Pancreas (tissue), 10 donors: Measurements from ENCODE around the gene DNAI1. TPM values are rescaled to one million over a fixed set of nuclear protein-coding genes. Genes with fewer than 3 reads are reported as not detected.

Experiments used
- ATAC-seq, 4 donors: fragments of 200-7000 bp; cut with Tn5 transposase; one replicate each; pipeline versions ENCODE4 v1.8.0 to v1.9.1; 2020; ENCODE audit warnings: mild to moderate bottlenecking in 4 of 4, moderate library complexity in 4 of 4
- DNase-seq, 6 donors: peaks; one replicate each; pipeline ENCODE4 v3.0.0-alpha.2; 2020
- FAIRE-seq: peaks from 2 replicates; lab custom pipeline; 2012; peaks lifted over from hg19 to GRCh38; lab: Jason Lieb, UNC
- H3K27ac ChIP-seq, 4 donors: fragments of 200-600 bp; sonication (generic); 1 replicate in 3 of 4; 2 replicates in 1 of 4; pipeline versions ENCODE4 v1.5.0 to v1.8.0; 2020
- H3K27me3 ChIP-seq, 4 donors: fragments of 200-600 bp; one replicate each; pipeline ENCODE4 v1.8.0; 2021
- H3K36me3 ChIP-seq, 3 donors: fragments of 200-600 bp; sonication (generic) in 1 of 3; one replicate each; pipeline versions ENCODE4 v1.5.0 to v1.8.0; 2020 to 2021
- H3K4me1 ChIP-seq, 3 donors: fragments of 200-600 bp; one replicate each; pipeline ENCODE4 v1.8.0; 2021
- H3K4me3 ChIP-seq, 4 donors: fragments of 200-600 bp; sonication (generic) in 2 of 4; one replicate each; pipeline versions ENCODE4 v1.5.0 to v1.8.0; 2020 to 2021
- H3K9me3 ChIP-seq, 4 donors: fragments of 200-600 bp; one replicate each; pipeline ENCODE4 v1.8.0; 2021
- CTCF ChIP-seq, 4 donors: fragments of 200-600 bp; sonication (generic) in 3 of 4; IDR thresholded peaks; one replicate each; pipeline versions ENCODE4 v1.5.0 to v1.8.0; 2021; ENCODE audit warnings: antibody characterized with exemption in 4 of 4
- WGBS, 2 donors: extraction: QIAGEN DNeasy Blood & Tissue Kit; methylation state at CpG; one replicate each; pipeline ENCODE4 v1.1.7; 2013; 5-methylcytosine and 5-hydroxymethylcytosine counted together
- intact Hi-C, 3 donors: fragments of 100-400 bp; cut with DNase I; formaldehyde crosslinking; loops; one replicate each; pipeline versions ENCODE4 v1.11.1 to v1.14.2; 2022
- polyA plus RNA-seq, 2 donors: library from polyadenylated mRNA; stranded (reverse); fragments of 200-250 nt; gene quantifications; one replicate each; pipeline ENCODE4 v1.2.3, GENCODE V29; 2013
- total RNA-seq, 6 donors: library from RNA; stranded (reverse); fragmentation: NEBNext Ultra II Directional in 4 of 6; extraction: Animal tissue kit (Norgen Biotek cat#: 25700) in 4 of 6; gene quantifications; one replicate each; pipeline versions ENCODE4 v1.2.1 to v1.2.4, GENCODE V29; 2021 to 2023
- donor health status: healthy with polysubstance abuse.
- donor health status: DM: no; HTN: no; CAD: no; lungs with moderate emphysema.
- donor health status: DM: no; HTN: no; CAD: no.
- donor health status: control.
- donor health status: control.
- donor health status: Bipolar disorder and iron deficiency.
- donor health status: DM: yes; HTN: yes; CAD: no.
- donor health status: DM: no; HTN: no; CAD: no.
- donor health status: DM: no; HTN: no; CAD: no.
- donor health status: DM: yes; HTN: yes; CAD: no.

DNAI1 gene
- total and polyA plus RNA-seq, 8 donors: 0.16 to 5.0 (median 0.49) TPM

GRCh38 chr9:34499076-34499475, 40.5 kb downstream of the DNAI1 start:
- H3K4me1 ChIP-seq: no peaks in the 10 kb centered on the region
- H3K4me3 ChIP-seq: no peak overlapping the region
- no peaks in the 10 kb centered on the region for H3K9me3 ChIP-seq
- H3K36me3 ChIP-seq: no peaks in the 10 kb centered on the region
- intact Hi-C loops: loop anchor here in 1 of 3 donors (10.0 kb wide), 1 partner anchor 94 kb away; no protein-coding TSS in a partner anchor
- no peak for FAIRE-seq
- no peak for DNase-seq
- 61 to 75% methylated on average over 2 of the region's 2 CpGs for WGBS, 2 donors
- no peak overlapping the region for H3K27ac ChIP-seq
- TF ChIP-seq CTCF (IDR thresholded peaks at IDR 0.05): no peak
- no peaks in the 10 kb centered on the region for H3K27me3 ChIP-seq
- ATAC-seq: no peak

- ATAC-seq (peak; percentile 35 to 81 (median 74)), DNase-seq (peak in 4 of 6 donors; percentile 47 to 75 (median 67)), FAIRE-seq (no peak)
- 1 to 3% methylated on average over 6 of the region's 6 CpGs for WGBS, 2 donors
- Histone ChIP-seq H3K27ac (no peak overlapping the region), H3K4me1 (no peaks in the 10 kb centered on the region), H3K36me3 (no peaks in the 10 kb centered on the region), H3K4me3 (no peak overlapping the region), H3K27me3 (no peaks in the 10 kb centered on the region), H3K9me3 (no peaks in the 10 kb centered on the region)
- intact Hi-C loops: loop anchor here in 1 of 3 donors (10.0 kb wide), 1 partner anchor 66 kb away; no protein-coding TSS in a partner anchor
- peak; percentile 91 to 97 (median 95) for TF ChIP-seq CTCF (IDR thresholded peaks at IDR 0.05)
These were observed 42.1 kb downstream of the DNAI1 start for GRCh38 chr9:34500623-34501267.

GRCh38 chr9:34501372-34501771, 42.8 kb downstream of the DNAI1 start:
- intact Hi-C loops: loop anchor here in 1 of 3 donors (10.0 kb wide), 1 partner anchor 67 kb away; no protein-coding TSS in a partner anchor

GRCh38 chr9:34501889-34502425, 43.4 kb downstream of the DNAI1 start:
- no peak for TF ChIP-seq CTCF (IDR thresholded peaks at IDR 0.05)
- no peak overlapping the region for H3K4me3 ChIP-seq
- DNase-seq: peak in 4 of 6 donors; percentile 38 to 69 (median 63)
- FAIRE-seq: no peak
- no peaks in the 10 kb centered on the region for H3K36me3 ChIP-seq
- peak; percentile 56 to 79 (median 76) for ATAC-seq
- 32 to 35% methylated on average over 4 to 5 of the region's 5 CpGs for WGBS, 2 donors
- intact Hi-C loops: loop anchor here in 1 of 3 donors (10.0 kb wide), 1 partner anchor 67 kb away; no protein-coding TSS in a partner anchor
- peak overlapping the region in 2 of 4 donors; percentile 39 to 49 for H3K27ac ChIP-seq
- H3K9me3 ChIP-seq: no peaks in the 10 kb centered on the region
- no peaks in the 10 kb centered on the region for H3K27me3 ChIP-seq
- no peaks in the 10 kb centered on the region for H3K4me1 ChIP-seq

More at GRCh38 chr9:34501372-34501771, 42.8 kb downstream of the DNAI1 start:
- Histone ChIP-seq H3K27ac (peak overlapping the region in 1 of 4 donors; percentile 10), H3K4me3 (no peak overlapping the region), H3K4me1 (no peaks in the 10 kb centered on the region), H3K36me3 (no peaks in the 10 kb centered on the region), H3K9me3 (no peaks in the 10 kb centered on the region), H3K27me3 (no peaks in the 10 kb centered on the region)
- FAIRE-seq: no peak
- TF ChIP-seq CTCF (IDR thresholded peaks at IDR 0.05): no peak
- no peak for DNase-seq
- WGBS, 2 donors: 63 to 64% methylated on average over 2 of the region's 2 CpGs
- no peak for ATAC-seq
